ENCODE results near the gene POLR3C. TPM values are rescaled to one million over a fixed set of nuclear protein-coding genes. Genes with fewer than 3 reads are reported as not detected.
A peak's percentile ranks its signal among the peaks of the same experiment; 100 is the strongest.

Gene POLR3C
- total and polyA plus RNA-seq, 8 donors, result 5.3 to 34.4 (median 18.1) TPM

DNA sequence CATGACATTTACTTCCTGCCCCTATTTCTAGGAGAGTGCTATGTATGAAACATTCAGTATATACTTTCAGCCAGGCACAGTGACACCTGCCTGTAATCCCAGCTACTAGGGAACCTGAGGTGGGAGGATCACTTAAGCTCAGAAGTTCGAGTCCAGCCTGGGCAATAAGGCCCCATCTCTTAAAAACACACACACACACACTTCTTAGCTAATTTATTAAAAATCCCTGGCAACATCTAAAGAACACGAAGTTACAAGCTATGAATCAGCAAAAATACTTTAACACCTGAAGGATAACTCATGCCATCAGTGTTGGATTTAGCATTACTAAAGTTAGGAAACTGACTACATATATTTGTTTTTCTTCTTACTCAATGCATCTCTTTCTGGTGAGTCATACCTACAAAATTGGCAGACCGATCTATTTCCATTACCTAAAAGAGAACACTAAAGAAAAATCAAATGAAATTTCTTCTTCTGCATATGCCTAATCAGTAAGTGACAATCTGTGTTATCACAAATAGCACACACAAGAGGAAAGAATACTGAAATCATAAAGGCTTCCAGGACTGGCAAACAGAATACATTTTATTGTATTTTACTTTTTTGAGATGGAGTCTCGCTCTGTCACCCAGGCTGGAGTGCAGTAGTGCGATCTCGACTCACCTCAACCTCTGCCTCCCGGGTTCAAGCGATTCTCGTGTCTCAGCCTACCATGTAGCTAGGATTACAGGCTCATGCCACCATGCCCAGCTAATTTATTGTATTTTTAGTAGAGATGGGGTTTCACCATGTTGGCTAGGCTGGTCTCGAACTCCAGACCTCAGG lies 41.5 kb upstream of the POLR3C start:
- peak in 1 of 2 donors; percentile 10 for DNase-seq
- Histone ChIP-seq H3K27ac (peak overlapping the region; percentile 66 to 76 (median 70)), H3K36me3 (peaks cover 0 to 25% (median 9%) of the 10 kb centered on the region in 4 donors), H3K4me3 (peak overlapping the region in 1 of 4 donors; percentile 26), H3K4me1 (peaks cover 8 to 58% (median 42%) of the 10 kb centered on the region in 4 donors), H3K9me3 (no peaks in the 10 kb centered on the region), H3K27me3 (no peaks in the 10 kb centered on the region)
- WGBS, 5 donors, result 73 to 81% (median 76%) methylated on average over 10 of the region's 10 CpGs
- intact Hi-C loops (cut with DNase I; ENCODE audit: low total_unique reads), result no loop called here
- TF ChIP-seq EP300 (IDR thresholded peaks at IDR 0.05) (no peak), POLR2AphosphoS5 (IDR thresholded peaks at IDR 0.05) (no peak), POLR2A (IDR thresholded peaks at IDR 0.05) (no peak)
- TF ChIP-seq, protein P1, sequence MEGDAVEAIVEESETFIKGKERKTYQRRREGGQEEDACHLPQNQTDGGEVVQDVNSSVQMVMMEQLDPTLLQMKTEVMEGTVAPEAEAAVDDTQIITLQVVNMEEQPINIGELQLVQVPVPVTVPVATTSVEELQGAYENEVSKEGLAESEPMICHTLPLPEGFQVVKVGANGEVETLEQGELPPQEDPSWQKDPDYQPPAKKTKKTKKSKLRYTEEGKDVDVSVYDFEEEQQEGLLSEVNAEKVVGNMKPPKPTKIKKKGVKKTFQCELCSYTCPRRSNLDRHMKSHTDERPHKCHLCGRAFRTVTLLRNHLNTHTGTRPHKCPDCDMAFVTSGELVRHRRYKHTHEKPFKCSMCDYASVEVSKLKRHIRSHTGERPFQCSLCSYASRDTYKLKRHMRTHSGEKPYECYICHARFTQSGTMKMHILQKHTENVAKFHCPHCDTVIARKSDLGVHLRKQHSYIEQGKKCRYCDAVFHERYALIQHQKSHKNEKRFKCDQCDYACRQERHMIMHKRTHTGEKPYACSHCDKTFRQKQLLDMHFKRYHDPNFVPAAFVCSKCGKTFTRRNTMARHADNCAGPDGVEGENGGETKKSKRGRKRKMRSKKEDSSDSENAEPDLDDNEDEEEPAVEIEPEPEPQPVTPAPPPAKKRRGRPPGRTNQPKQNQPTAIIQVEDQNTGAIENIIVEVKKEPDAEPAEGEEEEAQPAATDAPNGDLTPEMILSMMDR (IDR thresholded peaks at IDR 0.05), result no peak

DNA sequence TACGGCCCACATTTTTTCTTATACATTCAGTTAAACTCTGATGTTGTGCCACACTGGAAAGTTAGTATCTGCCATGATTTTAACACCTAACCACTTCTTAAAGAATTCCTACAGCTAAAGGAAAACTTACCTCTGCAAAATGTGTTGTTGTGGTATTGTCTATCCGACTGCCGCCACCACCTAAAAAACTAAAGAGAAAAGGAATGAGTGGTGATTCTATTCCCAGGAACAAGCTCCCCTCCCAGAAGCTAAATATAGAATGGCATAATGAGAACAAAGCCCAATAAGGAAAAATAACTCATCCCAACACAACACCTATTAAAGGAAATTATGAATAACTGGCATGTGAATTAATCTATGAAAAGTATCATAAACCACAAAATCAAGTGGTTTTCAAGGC lies 39.6 kb upstream of the POLR3C start:
- peak overlapping the region in 4 of 5 donors; percentile 3 to 80 (median 68) for H3K27ac ChIP-seq
- H3K9me3 ChIP-seq, result no peaks in the 10 kb centered on the region
- no peak for TF ChIP-seq POLR2A (IDR thresholded peaks at IDR 0.05)
- TF ChIP-seq, protein P1 (IDR thresholded peaks at IDR 0.05), result no peak
- TF ChIP-seq POLR2AphosphoS5 (IDR thresholded peaks at IDR 0.05), result no peak
- TF ChIP-seq EP300 (IDR thresholded peaks at IDR 0.05), result no peak
- H3K4me3 ChIP-seq, result peak overlapping the region in 2 of 4 donors; percentile 2 to 26
- H3K36me3 ChIP-seq, result peaks cover 0 to 32% (median 17%) of the 10 kb centered on the region in 4 donors
- peaks cover 8 to 47% (median 38%) of the 10 kb centered on the region in 4 donors for H3K4me1 ChIP-seq
- intact Hi-C loops (cut with DNase I; ENCODE audit: low total_unique reads), result no loop called here
- no peak for DNase-seq
- 62 to 84% (median 72%) methylated on average over 3 of the region's 3 CpGs for WGBS, 5 donors
- H3K27me3 ChIP-seq, result no peaks in the 10 kb centered on the region

DNA sequence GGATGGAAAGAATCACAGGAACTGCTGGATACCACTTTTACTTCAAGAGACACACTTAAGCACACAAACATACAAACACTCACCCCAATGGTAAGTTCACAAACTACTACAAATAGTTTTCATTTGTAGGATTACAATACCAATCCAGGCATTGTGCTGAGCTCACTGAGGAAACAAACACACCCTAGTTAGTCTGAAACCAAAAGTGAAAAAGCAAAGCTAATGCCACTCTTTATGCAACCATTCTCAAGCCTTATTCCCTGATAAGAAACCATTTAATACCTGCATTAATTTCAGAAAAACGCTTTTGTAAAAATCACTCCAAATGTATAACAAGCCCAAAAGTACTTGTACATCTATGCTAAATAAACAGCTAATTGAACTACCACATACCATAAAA lies 38.5 kb upstream of the POLR3C start:
- peak overlapping the region in 4 of 5 donors; percentile 48 to 80 (median 68) for H3K27ac ChIP-seq
- 21 to 52% (median 44%) methylated on average over 1 of the region's 1 CpG for WGBS, 5 donors
- peaks cover 0 to 21% (median 13%) of the 10 kb centered on the region in 4 donors for H3K36me3 ChIP-seq
- H3K4me1 ChIP-seq, result peaks cover 8 to 47% (median 38%) of the 10 kb centered on the region in 4 donors
- H3K4me3 ChIP-seq, result no peak overlapping the region
- TF ChIP-seq EP300 (IDR thresholded peaks at IDR 0.05) (no peak), POLR2AphosphoS5 (IDR thresholded peaks at IDR 0.05) (peak in 1 of 3 donors; percentile 10), POLR2A (IDR thresholded peaks at IDR 0.05) (no peak)
- TF ChIP-seq, protein P1 (IDR thresholded peaks at IDR 0.05), result no peak
- H3K9me3 ChIP-seq, result no peaks in the 10 kb centered on the region
- intact Hi-C loops (cut with DNase I; ENCODE audit: low total_unique reads), result no loop called here
- H3K27me3 ChIP-seq, result no peaks in the 10 kb centered on the region
- DNase-seq, result peak in 1 of 2 donors; percentile 71

DNA sequence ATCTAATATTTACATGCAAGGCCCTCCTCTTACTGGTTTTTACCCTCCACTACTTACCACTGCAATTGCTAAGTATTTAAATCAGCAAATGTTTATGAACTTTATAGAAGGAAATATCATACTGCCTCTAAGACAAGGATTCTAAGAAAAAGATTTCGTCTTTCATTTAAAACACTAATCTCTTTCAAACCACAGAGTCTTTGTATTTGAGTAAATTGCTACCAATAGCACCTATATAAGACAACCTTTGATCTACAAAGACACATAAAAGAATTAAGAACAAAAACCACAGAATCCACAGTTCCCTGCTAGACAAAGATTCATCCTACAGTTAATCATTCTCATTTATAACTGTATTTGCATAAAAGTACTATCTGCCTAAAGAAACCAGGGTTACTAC lies 37.7 kb upstream of the POLR3C start:
- intact Hi-C loops (cut with DNase I; ENCODE audit: low total_unique reads), result no loop called here
- no peaks in the 10 kb centered on the region for H3K9me3 ChIP-seq
- peak overlapping the region in 4 of 5 donors; percentile 48 to 80 (median 68) for H3K27ac ChIP-seq
- H3K27me3 ChIP-seq, result no peaks in the 10 kb centered on the region
- H3K4me1 ChIP-seq, result peaks cover 8 to 47% (median 35%) of the 10 kb centered on the region in 4 donors
- no peak for TF ChIP-seq POLR2A (IDR thresholded peaks at IDR 0.05)
- TF ChIP-seq, protein P1 (IDR thresholded peaks at IDR 0.05), result no peak
- H3K36me3 ChIP-seq, result peaks cover 0 to 18% (median 13%) of the 10 kb centered on the region in 4 donors
- no peak overlapping the region for H3K4me3 ChIP-seq
- no peak for DNase-seq
- WGBS, 5 donors, result 0 to 49% (median 42%) methylated on average over 1 of the region's 1 CpG

All from stomach (tissue), 9 donors.